MG63 (cell line): ENCODE data around the gene ETS1. TPM values are rescaled to one million over a fixed set of nuclear protein-coding genes. Genes with fewer than 3 reads are reported as not detected.
"Not testable (repeated sequence)": the region's sequence is repeated elsewhere in the genome, so short reads cannot be mapped to it uniquely, and the experiment has no call there.

Experiments used
- DNase-seq: peaks from one replicate; pipeline ENCODE4 v3.0.0-alpha.2; 2020
- H3K27me3 ChIP-seq: fragments of 250-450 bp; sonication (Bioruptor Pico); 2 replicates; pipeline ENCODE4 v1.5.1; 2020; ENCODE audit warnings: mild to moderate bottlenecking, moderate library complexity
- H3K36me3 ChIP-seq: fragments of 250-450 bp; sonication (Bioruptor Pico); 2 replicates; pipeline ENCODE4 v1.5.1; 2020; ENCODE audit warnings: mild to moderate bottlenecking, moderate library complexity
- H3K4me3 ChIP-seq: fragments of 250-450 bp; sonication (Bioruptor Pico); 2 replicates; pipeline ENCODE4 v1.5.1; 2020; ENCODE audit warnings: mild to moderate bottlenecking, moderate library complexity
- H3K9me3 ChIP-seq: fragments of 250-450 bp; sonication (Bioruptor Pico); 2 replicates; pipeline ENCODE4 v1.5.1; 2020; ENCODE audit warnings: mild to moderate bottlenecking, moderate library complexity
- total RNA-seq: library from RNA; depleted of rRNA; stranded (reverse); fragments of >200 nt; shearing (Covaris generic); gene quantifications from 2 replicates; pipeline ENCODE4 v1.2.3, GENCODE V29; 2014; ENCODE audit warnings: low replicate concordance

The ETS1 gene
- total RNA-seq, 1 experiment from 2014 or later, result 70.5 TPM

DNA sequence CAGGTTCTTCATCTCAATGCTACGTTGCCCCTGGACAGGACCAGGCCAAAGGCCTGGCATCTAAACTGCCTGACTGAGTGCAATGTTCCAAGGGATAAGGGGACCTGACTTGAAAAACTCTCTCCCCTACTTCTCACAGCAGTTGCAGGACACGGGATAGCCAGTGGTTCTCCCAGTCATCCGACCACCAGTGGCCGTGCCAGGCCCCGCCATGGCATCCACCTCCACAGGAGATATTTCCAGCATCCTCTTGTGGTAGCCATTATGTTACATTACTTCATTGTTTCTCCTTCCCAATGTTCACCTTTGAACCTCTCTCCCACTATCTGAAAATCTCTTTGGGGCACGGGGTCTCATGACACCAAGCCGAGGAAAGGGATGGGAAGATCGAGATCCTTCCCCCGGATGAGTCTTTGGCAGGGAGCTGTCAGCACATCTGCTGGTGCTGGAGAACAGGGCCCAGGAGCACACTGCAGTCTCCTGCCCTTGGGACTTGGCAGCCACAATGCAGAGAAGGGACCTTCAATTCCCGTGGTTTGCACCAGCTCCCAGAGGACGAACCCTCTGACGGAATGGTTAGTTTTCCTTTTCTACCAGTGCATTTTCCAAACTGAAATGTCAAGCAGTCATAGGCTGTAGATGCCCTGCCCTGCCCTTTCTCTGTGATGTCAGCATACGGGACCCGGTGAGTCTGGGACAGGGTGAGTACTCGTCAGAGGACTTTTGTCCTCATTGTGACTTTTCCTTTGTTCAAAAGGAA lies 121.2 kb downstream of the ETS1 start:
- Histone ChIP-seq H3K27me3 (no peaks in the 10 kb centered on the region), H3K9me3 (no peaks in the 10 kb centered on the region), H3K4me3 (no peak overlapping the region), H3K36me3 (peaks cover 86% of the 10 kb centered on the region)
- DNase-seq, result no peak

DNA sequence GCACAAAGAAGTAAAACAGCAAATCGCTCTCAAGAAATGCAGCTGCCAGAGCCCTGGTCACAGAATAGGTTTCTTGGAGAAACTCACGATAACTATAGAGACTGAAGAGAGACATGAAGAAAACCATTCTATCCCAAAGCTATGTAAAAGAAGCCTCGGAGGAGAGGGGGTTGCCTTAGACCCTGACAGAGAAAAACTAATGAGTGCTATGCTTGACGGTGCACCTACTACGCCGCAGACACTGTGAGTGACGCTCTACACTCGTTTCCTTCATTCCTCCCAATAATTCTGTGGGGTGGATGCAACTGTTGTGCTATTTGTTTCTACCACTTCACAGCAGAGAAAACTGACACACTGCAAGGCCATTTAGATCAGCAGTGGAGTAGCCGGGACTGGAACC lies 121.8 kb downstream of the ETS1 start:
- Histone ChIP-seq H3K36me3 (peaks cover 86% of the 10 kb centered on the region), H3K4me3 (no peak overlapping the region), H3K27me3 (no peaks in the 10 kb centered on the region), H3K9me3 (no peaks in the 10 kb centered on the region)
- DNase-seq, result no peak

GRCh38 chr11:128464878-128465450 lies 122.4 kb downstream of the ETS1 start:
- Histone ChIP-seq H3K27me3 (no peaks in the 10 kb centered on the region), H3K36me3 (peaks cover 86% of the 10 kb centered on the region), H3K4me3 (no peak overlapping the region), H3K9me3 (no peaks in the 10 kb centered on the region)
- no peak for DNase-seq

DNA sequence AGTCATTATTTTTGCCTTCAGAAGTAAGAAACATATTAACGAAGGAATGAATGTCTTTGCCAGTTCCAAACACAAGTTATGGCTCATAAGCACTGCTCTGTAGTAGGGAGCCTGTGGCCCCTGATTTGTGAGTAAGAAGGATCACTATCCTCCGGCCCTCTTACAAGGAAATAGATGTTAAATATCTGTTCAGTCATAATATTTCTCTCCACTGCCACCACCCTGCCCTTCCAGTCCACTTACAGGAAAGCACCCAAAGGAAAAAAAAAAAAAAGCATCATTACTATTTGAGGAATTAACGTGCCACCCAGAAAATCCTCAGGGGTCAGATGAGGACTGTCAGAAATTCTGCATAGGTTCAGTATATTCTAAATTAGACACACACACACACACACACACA lies 123.4 kb downstream of the ETS1 start:
- peaks cover 85% of the 10 kb centered on the region for H3K36me3 ChIP-seq
- H3K27me3 ChIP-seq, result no peaks in the 10 kb centered on the region
- DNase-seq, result no peak
- H3K9me3 ChIP-seq, result no peaks in the 10 kb centered on the region
- H3K4me3 ChIP-seq, result no peak overlapping the region

DNA sequence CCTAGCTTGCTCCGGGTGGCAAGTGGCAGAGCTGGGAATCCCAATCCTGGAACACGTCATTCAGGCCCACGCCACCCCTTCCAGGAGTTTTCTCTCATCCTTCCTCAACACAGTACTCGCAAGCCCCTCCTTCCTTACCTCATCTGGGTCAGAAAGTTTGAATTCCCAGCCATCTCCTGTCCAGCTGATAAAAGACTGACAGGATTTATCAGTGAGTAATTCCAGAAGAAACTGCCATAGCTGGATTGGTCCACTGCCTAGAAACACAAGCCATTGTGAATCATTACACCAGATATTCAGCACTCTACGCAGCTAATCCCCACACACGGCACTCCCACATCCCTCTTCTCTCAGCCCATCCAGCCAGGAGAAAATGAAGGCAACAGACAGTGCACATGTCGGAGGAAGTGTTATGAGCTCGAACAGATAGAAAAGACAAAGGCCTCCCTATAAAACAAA lies 124.0 kb downstream of the ETS1 start:
- H3K36me3 ChIP-seq, result peaks cover 84% of the 10 kb centered on the region
- no peak overlapping the region for H3K4me3 ChIP-seq
- no peaks in the 10 kb centered on the region for H3K9me3 ChIP-seq
- no peak for DNase-seq
- no peaks in the 10 kb centered on the region for H3K27me3 ChIP-seq

DNA sequence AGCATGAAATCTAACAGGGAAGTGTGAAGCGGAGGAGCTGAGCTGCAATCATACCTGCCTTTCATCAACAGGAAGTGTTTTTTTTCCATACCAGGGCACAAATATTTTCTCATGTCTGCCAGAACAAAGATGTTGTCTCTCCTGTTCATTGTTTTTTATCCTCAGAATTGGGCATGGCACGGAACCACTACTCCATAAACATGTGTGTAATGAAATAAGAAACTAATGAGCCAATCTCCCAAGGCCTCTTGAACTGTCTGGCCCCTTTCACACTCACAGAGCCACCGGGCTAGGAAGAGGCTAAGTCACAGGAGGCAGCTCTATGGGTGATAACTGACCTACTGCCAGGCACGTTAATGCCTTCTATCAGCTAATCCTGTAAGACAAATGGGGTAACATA lies 124.4 kb downstream of the ETS1 start:
- peaks cover 84% of the 10 kb centered on the region for H3K36me3 ChIP-seq

GRCh38 chr11:128462189-128462588 lies 125.2 kb downstream of the ETS1 start:
- no peaks in the 10 kb centered on the region for H3K9me3 ChIP-seq
- no peaks in the 10 kb centered on the region for H3K27me3 ChIP-seq
- no peak for DNase-seq
- peaks cover 84% of the 10 kb centered on the region for H3K36me3 ChIP-seq
- H3K4me3 ChIP-seq, result no peak overlapping the region

More for the DNA sequence above, 124.4 kb downstream of the ETS1 start:
- H3K4me3 ChIP-seq, result no peak overlapping the region
- no peaks in the 10 kb centered on the region for H3K27me3 ChIP-seq
- no peaks in the 10 kb centered on the region for H3K9me3 ChIP-seq
- DNase-seq, result no peak

DNA sequence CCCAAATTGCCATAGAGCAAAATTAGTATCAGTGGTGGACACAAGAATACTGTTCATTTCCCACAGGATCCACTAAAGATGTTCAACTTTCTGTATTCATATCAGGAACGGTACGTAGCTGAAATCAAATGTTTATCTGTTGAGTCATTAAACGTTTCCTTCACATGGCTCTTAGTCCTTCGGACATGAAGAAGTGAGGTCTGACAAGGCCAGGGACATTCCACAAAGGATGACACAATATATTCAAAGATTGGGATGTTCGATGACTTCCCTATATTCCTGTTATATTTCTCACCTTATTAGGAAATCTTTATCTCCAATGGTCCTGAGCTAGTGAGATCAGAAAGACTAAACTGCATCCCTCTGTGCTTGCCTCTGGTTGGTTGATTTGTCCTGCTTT lies 129.0 kb downstream of the ETS1 start:
- H3K4me3 ChIP-seq, result no peak overlapping the region
- peaks cover 83% of the 10 kb centered on the region for H3K36me3 ChIP-seq
- DNase-seq, result no peak
- no peaks in the 10 kb centered on the region for H3K27me3 ChIP-seq
- no peaks in the 10 kb centered on the region for H3K9me3 ChIP-seq

GRCh38 chr11:128457874-128458273 lies 129.5 kb downstream of the ETS1 start:
- no peak overlapping the region for H3K4me3 ChIP-seq
- no peak for DNase-seq
- H3K27me3 ChIP-seq, result no peaks in the 10 kb centered on the region
- peaks cover 78% of the 10 kb centered on the region for H3K36me3 ChIP-seq
- no peaks in the 10 kb centered on the region for H3K9me3 ChIP-seq

- Histone ChIP-seq H3K36me3 (peaks cover 67% of the 10 kb centered on the region), H3K27me3 (no peaks in the 10 kb centered on the region), H3K9me3 (no peaks in the 10 kb centered on the region), H3K4me3 (no peak overlapping the region)
- no peak for DNase-seq
Observed at GRCh38 chr11:128456566-128457268, 130.6 kb downstream of the ETS1 start.

DNA sequence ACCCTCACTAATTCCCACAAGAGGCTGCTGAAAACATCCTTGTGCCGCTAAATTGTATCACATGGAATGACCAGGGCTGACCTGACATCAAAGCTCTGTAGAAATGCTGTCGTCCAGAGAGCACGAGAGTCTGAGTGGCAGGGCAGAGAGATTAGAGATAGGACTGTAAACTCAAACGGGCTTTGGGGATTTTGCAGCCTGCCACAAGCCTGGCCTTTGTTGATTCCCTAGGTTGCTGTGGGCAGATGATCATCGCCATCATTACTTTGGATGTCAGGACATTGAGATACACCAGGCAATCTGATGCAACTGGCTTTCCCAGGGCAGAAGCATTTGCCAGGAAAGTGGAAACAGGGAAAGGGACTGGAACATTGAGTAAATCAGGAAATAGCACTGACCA lies 131.6 kb downstream of the ETS1 start:
- Histone ChIP-seq H3K4me3 (no peak overlapping the region), H3K9me3 (no peaks in the 10 kb centered on the region), H3K36me3 (peaks cover 57% of the 10 kb centered on the region), H3K27me3 (no peaks in the 10 kb centered on the region)
- DNase-seq, result no peak

DNA sequence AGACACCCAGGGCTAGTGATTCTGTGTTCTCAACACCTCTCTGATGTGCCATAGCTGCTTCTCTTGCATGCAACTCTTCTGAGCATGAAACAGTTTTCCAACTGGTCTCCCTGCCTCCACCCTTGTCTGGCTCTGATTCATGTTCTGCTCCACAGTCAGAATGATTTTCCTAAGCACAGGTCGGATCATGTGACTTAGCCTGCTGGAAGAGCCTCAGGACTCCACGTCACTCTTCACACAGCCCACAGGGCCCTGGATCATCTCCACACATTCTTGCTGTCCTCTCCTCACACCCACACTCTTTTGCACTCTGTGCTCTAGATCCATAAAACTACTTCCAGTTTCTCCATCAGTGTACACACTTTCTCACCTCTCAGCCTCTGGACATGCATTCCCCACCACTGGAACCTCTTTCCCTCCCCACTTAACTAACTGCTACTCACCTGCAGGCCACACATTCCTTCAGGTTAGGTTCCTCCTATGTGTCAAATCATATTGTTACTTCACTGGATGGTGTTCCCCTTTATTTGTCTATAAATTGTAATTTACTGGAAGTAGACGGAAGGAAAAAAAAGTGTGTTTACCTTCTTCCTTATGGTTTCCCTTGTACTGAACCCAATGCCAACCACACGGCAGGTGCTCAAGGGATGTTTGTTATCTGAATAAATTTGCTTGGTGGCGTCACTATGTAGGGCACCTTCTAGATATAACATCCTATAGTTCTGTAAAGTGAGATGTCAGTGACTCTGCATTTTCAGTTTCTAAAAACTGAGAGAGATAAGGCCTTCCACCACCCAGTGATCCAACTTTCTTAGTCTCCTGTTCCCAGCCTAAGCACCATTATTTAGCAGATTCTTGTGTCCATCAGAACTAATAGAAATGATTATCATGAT lies 133.7 kb downstream of the ETS1 start:
- no peak overlapping the region for H3K4me3 ChIP-seq
- H3K36me3 ChIP-seq, result peaks cover 40% of the 10 kb centered on the region
- H3K27me3 ChIP-seq, result no peaks in the 10 kb centered on the region
- H3K9me3 ChIP-seq, result no peaks in the 10 kb centered on the region
- DNase-seq, result peak; percentile 72

GRCh38 chr11:128451652-128452470 lies 135.5 kb downstream of the ETS1 start:
- no peak for DNase-seq
- peaks cover 22% of the 10 kb centered on the region for H3K36me3 ChIP-seq
- no peak overlapping the region for H3K4me3 ChIP-seq
- H3K9me3 ChIP-seq, result no peaks in the 10 kb centered on the region
- no peaks in the 10 kb centered on the region for H3K27me3 ChIP-seq

DNA sequence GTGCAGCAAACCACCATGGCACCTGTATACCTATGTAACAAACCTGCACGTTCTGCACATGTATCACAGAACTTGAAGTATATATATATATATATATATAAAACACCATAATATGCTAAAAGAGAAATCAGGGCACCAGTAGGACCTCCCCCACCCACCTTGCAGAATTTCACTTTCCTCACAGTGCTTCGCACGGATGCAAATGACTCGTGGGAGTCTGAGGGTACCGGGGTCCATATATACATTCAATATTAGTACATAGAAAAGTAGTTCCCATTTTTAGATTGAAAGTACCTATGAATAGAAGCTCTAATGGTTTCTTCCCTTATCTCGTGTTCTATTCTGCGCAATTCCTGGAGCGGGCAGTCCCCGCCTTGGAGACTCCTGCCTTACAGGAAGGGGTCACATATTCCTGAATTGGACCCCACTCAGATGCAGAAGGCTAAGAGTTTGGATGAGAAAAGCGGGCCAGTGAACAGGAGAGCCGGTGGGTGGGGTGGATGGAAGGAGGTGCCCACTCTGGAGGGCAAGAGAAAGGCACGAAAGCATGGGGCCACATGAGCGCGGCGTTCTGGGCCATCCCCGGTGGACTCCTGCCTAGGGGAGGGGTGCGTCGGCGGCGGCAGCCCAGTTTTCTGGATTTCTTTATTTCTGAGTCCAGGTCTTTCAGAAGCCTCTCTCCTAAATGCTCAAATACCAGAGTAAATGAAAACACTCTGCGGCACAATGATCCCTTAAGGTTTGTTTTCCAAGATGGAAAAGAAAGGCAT lies 136.3 kb downstream of the ETS1 start:
- H3K27me3 ChIP-seq, result no peaks in the 10 kb centered on the region
- no peak for DNase-seq
- no peaks in the 10 kb centered on the region for H3K9me3 ChIP-seq
- no peak overlapping the region for H3K4me3 ChIP-seq
- peaks cover 16% of the 10 kb centered on the region for H3K36me3 ChIP-seq

DNA sequence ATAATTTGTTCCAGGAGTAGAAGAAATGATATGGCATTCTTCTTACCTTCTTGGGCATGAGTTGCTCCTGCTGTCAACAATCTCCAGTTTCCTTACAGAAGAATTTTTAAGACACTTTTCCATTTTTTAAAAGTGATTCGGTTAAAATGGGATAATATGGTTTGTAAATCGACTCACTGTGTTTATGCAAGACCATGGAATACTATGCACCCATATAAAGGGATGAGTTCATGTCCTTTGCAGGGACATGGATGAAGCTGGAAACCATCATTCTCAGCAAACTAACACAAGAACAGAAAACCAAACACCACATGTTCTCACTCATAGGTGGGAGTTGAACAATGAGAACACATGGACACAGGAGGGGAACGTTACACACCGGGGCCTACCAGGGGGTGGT lies 136.9 kb downstream of the ETS1 start:
- H3K4me3 ChIP-seq, H3K9me3 ChIP-seq, DNase-seq, H3K27me3 ChIP-seq: not testable (repeated sequence)
- peaks cover 11% of the 10 kb centered on the region for H3K36me3 ChIP-seq
